Inferior parietal cortex (tissue), 1 donor: Measurements from ENCODE around the gene SLC30A1.
"Not testable (repeated sequence)": the region's sequence is repeated elsewhere in the genome, so short reads cannot be mapped to it uniquely, and the experiment has no call there.

ENCODE experiments used
- DNase-seq: peaks from one replicate; pipeline ENCODE4 v3.0.0-alpha.2; 2016; ENCODE audit errors: extremely low spot score

SLC30A1 gene

DNA sequence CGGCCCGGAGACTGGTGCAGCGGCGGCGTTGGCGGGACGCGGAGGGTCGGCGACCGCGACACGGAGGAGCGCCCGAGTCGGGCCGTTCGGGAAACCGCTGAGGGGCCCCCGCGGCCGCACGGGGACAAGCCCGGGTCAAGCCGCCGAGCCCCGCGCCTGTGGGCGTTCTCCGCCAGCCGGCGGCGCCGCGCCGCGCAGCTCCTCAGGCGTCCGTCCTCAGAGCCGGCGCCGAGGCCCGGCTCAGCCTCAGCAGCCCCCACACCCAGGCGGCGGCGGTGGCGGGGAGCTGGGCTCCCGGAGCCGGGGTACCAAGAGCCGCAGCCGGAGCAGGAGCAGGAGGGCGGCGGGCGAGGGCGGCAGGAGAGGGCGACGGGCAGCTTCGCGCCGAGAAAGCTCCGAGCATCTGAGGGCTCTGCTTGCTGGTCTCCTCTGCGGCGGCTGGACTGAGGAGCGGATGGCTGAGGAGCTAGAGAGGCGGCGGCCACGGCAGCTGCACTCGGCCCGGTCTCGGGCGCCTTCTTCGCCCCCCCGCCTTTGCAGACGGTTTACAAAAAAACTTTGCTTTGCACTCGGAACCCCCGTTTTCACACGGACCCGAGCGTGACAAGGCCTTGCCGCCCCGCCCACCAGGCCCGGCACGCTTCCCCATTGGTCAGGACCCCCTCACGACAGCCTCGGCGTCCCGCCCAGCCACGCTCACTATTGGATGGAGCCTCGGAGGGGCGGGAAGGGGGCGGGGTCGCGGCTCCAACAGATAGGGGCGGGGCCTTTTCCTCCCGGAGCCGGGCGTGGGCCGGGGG, at the start of gene SLC30A1:
Gene SLC30A1, minus strand, starts transcription at position 522 of the 800 bp plus-strand sequence. CDS start 549 bp downstream, outside the sequence.
- peak; percentile 98 for DNase-seq

DNA sequence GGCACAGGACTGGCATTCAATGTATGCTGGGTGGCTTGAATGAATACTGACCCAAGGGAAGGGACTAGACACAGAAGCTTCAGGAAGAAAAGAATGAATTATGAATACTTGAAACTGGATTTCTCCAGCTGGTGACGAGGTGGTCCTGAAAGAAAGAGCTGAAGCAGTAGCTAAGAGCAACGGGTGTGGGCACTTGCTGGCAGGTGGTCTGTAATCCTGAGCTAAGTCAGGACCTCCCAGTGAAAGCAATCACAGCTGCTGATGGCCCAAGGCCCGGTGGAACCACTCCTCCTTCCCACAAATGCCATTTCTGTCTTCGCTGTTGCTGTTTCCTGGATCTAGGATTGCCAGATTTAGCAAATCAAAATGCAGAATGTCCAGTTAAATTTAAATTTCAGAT, 49.5 kb upstream of the SLC30A1 start:
- no peak for DNase-seq

DNA sequence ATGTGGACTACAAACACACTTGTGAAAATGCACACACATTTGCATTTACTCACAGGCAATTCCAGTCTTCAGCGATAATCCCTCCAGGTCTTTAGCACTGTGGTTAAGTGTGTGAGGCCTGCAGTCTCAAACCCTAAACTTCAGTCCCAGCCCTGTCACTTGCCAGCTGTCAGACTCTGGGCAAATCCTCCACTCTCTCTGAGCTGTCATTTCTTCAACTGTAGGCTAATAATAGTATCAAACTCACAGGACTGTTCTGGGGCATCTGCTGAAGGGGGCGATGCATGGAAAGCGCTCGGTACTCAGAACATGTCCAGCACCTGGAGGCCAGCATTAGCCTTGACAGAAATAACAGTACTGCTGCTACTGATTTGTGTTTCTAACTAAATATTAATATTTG, 48.3 kb upstream of the SLC30A1 start:
- DNase-seq = no peak

GRCh38 chr1:211625866-211626265, 46.9 kb upstream of the SLC30A1 start:
- DNase-seq = not testable (repeated sequence)

GRCh38 chr1:211625040-211625439, 46.1 kb upstream of the SLC30A1 start:
- DNase-seq = no peak

DNA sequence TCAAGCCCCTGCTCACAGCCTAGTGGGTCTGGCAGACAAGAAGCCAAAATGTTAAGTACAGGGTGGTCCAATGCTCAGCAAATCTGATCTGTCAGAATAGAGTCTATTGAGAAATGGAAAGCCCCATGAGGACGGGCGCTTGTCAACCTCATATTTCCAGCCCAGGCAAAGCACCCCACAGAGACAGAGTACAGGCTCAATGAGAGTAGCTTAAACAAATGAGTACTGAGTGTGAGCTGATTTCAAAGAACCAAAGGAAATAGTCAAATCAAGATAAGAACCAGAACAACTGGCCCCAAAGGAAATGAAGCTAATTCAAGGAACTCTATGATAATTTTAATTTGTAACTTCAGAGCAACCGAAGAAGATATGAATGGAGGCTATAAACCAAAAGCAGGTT, 44.6 kb upstream of the SLC30A1 start:
- DNase-seq = no peak

DNA sequence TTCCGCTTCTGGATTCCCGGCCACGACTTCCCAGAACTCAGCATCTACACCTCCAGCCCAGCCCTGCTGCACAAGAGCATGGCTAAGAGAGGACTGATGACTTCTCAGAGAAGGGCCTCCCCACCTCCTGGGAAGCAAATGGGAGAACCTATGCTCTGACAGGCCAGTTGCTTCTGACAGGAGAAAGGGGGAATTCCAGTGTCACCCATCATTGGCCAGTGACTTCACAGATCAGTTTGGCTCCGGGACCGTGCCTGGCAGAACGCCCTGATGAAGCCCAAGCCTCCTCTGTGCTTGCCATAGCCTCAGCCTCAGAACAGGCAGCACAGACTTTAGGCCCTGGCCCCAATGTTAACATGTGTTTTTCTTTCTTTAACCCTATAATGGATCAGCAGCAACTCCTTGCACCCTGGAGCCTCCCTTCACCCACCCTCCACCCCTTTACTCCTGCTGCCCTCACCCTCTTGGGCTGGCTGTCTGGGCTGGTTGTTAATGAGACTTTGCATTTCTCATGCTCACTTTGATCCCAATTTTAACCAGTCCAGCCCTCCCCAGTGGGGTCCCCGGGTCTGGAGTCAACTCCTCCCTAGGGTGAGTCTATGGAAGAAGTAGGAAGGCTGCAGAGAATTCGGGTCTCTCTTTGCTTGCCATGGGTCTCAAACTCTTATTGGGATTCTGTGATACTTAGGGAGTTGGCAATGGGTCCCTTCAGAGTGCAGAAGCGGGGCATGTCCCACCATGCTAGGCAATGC, 42.7 kb upstream of the SLC30A1 start:
- no peak for DNase-seq

DNA sequence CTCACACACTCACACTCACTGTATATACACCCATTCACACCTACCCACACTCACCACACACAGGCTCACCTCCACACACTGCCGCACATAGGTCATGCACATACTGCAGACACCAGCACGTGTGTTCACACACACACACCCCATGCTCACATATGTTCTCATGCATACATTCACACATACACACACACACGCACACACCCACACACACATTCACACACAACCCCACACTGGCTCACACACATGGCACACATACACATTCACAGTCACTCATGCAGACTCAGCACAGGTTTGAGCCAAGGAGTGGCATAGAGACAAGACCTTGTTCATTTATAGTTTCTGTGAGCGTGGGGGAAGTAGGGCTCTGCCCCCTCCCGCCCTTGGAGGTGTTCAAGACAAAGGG, 41.1 kb upstream of the SLC30A1 start:
- no peak for DNase-seq

DNA sequence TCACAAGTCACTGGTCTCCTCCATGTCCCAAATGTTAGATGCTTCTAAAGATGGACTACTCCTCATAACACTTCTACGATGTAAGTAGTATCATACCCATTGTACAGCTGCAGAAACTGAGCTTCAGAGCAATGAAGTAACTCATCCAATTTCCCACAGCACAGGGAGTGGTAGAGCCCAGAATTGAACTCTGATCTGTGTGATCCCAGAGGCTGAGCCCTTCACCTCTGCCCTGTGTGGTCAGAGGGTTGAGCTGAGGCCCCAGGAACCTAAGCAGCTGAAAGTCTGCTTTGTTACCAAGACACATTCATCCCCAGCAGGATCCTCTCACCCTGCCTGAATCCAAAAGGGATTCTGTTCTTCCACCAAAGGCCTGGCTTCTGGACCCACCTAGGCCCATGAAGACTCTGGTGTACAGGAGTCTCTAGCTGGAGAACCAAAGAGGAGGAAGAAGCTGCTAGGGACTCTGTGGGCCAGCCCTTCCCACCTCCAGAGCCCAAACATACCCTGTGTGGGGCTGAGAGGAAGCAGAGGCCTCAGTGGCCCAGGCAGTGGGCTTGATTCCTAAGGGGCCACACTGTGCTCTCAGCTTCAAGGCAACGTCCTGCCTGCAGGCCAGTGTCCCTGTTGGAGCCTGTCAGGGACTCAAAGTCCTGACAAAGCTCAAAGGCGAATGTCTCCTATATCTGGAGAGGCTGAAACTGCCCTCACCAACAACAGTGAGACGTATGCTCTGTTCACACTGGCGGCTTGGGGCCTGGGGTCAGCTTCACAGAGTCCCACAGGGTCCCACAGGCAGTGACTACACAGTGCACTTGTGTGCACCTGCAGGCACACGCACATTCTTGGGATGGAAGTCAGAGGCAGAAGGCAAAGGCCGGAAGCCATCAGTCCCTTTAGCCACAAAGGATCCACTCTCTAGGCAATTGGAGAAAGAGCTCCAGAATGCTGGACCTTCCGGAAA, 40.4 kb upstream of the SLC30A1 start:
- no peak for DNase-seq

GRCh38 chr1:211616965-211617297, 38.0 kb upstream of the SLC30A1 start:
- DNase-seq = no peak

DNA sequence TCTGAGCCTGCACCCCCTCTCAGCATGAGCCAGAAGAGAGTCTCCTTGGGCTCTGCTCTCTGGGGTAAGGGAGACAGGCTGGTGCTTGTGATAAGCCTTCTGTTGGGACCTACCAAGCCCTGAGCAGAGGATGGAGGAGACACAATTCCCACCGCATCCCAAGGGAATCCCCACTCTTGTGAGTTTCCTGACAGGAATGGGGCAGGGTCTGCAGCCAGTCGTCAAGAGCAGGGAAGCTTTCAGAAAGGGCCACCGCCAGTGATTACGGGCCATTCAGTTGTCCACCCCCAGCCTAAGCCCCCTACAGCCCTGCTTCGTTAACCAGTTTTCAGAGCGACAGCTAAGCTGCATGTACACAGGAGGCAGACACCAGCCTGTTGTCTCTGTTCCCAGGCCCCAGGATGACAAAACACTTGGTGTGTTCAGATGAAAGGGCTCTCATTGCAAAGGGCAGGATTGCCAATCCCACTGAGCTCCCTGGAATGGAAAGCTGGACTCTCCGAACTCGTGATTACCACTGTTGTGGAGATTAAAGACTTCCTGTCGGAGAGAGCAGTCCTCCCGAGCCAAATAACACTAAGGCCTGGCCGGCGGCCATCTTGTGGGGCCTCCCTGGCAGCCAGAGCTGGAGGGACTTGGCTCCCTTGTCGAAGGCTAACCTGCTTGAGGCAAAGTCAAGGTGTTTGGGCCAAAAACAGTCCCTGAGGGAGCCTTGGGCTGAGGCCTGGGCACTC, 37.4 kb upstream of the SLC30A1 start:
- no peak for DNase-seq

DNA sequence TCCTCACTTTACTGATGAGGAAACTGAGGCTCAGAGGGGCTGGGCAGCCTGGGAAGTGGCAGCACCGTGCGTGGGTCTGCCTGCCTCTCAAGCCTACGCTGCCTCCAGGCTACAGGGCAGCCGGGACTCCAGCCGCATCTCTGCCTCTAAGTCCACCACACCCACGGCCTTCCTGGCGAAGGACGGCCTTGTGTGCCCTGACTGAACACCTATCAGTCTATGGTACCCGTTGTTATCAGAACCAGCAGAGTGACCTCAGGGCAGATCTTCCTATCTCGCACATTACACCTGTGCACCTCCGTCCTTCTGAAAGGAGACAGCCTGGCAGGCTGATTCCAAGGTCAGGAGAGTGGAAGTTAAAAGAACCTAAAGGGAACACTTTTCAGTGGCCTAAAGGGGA, 35.7 kb upstream of the SLC30A1 start:
- DNase-seq = no peak

DNA sequence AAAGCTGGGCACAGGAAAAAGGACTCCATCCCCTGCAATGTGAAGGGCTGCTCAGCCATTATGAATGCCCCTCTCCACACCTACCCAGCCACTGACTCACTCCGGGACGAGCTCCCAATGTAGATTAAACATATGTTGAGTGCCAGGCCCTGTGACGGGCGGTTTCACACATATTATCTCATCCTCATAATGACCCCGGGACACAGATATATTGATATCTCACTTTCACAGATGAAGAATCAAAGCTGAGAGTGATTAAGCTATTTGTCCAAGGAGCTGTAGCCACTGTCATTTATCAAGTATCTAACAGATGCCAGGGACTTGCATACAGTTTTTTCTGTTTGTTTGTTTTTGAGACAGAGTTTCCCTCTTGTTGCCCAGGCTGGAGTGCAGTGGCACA, 35.0 kb upstream of the SLC30A1 start:
- no peak for DNase-seq

DNA sequence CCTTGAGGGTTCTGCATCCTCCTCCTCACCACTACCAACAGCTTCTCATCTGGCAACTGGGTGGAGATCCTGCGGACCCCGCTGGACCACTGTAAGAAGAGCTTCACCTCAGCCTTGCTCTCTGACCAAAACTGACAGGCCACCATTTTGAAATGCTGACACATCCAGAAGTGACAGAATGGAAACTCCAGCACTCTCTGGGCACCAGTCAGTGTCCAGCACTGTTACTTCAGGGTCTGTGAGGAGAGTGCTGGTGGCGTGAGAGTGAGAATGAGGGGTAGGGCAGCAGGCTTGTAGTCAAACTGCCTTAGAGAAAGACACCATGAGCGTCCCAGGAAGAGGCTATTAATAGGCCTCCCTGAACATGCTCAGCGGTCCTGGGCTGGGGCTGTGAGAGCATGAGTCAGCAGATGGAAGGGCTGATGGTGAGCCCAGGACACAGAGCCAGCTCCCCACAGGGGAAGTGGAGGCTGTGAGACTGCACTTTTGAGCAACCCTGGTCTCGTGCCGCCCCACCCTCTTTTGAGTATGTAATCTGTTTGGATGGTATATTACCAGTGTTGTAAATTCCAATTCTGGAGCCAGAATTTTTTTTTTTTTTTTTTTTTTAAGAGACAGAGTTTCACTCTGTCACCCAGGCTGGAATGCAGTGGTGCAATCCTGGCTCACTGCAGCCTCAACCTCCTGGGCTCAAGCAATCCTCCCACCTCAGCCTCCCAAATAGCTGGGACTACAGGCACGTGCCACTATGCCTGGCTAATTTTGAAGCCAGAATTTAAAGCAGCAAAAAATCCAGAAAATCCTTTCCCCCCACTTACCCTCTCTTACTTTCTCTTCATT, 34.4 kb upstream of the SLC30A1 start:
- peak; percentile 65 for DNase-seq

GRCh38 chr1:211612786-211613107, 33.8 kb upstream of the SLC30A1 start:
- DNase-seq = no peak

- no peak for DNase-seq
Observed at GRCh38 chr1:211611818-211612217, 32.9 kb upstream of the SLC30A1 start.

GRCh38 chr1:211610779-211611556, 32.0 kb upstream of the SLC30A1 start:
- DNase-seq = peak; percentile 53

DNA sequence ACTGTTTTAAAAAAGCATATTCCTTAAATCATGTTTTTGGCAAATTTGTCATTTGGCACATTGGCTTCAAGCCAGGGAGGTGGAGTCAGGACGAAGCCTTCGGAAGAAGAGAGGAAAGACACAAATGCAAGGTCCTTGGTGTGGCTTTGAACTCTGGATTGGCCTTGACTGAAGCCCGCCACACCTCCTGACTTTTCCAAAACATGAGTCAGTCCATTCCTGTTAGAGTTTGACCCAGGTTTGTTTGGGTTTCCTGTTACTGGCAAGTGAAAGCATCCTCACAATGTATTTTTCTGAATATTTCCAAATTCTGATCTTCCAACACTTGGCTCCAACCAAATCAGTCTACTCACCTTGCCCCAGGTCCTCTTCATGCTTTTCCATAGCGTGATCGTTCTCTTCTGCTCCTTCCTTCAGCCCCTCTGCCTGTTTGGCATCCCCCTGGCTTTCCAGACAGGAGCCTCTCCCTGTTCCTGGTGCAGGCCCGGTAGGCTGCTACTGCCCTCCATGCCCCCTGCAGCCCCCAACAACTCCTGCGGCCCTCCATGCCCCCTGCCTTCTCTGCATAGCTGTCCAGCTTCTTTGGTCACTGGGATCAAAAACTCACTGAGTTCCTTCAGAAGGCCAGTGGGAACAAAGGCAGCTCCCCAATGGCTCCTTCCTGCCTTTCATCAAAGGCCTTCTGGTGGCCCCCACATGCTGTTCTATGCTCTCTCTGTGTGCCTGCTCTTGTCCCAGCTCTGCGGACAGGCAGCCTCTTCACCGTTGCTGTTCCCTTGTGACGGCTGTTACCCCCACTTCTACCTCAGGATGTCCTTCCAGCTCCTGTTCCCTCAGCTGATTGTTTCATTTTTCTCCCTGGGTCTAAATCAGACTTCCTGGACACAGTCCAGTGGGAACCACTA, 30.4 kb upstream of the SLC30A1 start:
- no peak for DNase-seq
